AG09319 (cell line): Measurements from ENCODE around the gene ZNF771.

Experiments used
- DNase-seq: peaks from one replicate; pipeline ENCODE4 v3.0.0-alpha.2; 2010; ENCODE audit warnings: low read depth; ENCODE audit errors: extremely low read depth
- TF ChIP-seq, protein P1 (sequence below): IDR thresholded peaks from 2 replicates; pipeline ENCODE4 v1.5.1; 2011; ENCODE audit warnings: low read depth, mild to moderate bottlenecking, inconsistent platforms, low read length, moderate library complexity

Gene ZNF771

DNA sequence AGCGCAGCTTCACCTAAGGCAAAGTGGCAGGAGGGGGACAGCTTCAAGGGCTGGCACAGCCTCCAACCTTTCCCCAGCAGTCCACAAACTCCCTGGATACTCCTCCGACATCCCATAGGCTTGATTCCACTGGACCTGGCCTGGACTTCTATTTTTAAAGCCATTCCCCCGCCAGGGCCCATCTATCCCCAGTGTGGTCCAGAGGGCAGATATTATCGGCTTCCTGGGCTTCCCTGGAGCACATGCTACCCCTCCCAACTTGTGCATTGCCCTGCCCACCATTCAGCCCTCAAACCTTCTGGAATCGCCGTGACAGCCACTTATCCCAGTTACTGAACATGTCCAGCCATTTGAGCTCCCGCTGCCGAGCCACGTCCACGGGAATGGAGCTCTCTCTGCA, 42.2 kb upstream of the ZNF771 start:
- DNase-seq: no peak
- TF ChIP-seq, protein P1, sequence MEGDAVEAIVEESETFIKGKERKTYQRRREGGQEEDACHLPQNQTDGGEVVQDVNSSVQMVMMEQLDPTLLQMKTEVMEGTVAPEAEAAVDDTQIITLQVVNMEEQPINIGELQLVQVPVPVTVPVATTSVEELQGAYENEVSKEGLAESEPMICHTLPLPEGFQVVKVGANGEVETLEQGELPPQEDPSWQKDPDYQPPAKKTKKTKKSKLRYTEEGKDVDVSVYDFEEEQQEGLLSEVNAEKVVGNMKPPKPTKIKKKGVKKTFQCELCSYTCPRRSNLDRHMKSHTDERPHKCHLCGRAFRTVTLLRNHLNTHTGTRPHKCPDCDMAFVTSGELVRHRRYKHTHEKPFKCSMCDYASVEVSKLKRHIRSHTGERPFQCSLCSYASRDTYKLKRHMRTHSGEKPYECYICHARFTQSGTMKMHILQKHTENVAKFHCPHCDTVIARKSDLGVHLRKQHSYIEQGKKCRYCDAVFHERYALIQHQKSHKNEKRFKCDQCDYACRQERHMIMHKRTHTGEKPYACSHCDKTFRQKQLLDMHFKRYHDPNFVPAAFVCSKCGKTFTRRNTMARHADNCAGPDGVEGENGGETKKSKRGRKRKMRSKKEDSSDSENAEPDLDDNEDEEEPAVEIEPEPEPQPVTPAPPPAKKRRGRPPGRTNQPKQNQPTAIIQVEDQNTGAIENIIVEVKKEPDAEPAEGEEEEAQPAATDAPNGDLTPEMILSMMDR: no peak

DNA sequence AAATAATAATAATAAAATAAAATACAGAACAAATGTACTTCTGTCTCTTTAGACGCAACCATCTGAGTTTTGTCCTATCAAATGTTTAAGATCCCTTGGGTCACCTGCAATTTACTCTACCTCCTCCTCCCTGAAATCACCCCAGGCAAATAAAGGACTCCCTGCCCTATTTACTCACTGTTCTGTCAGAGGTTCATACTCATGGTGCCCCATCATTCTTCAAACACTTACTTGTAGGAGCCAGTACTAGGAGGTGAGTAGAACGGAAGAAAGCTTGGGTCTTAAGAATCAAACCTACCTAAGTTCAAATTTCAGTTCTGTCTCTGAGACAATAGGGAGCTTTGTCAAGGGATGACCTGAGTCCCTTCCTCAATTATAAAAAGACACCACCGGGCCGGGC, 40.9 kb upstream of the ZNF771 start:
- TF ChIP-seq, protein P1: no peak
- DNase-seq: no peak

DNA sequence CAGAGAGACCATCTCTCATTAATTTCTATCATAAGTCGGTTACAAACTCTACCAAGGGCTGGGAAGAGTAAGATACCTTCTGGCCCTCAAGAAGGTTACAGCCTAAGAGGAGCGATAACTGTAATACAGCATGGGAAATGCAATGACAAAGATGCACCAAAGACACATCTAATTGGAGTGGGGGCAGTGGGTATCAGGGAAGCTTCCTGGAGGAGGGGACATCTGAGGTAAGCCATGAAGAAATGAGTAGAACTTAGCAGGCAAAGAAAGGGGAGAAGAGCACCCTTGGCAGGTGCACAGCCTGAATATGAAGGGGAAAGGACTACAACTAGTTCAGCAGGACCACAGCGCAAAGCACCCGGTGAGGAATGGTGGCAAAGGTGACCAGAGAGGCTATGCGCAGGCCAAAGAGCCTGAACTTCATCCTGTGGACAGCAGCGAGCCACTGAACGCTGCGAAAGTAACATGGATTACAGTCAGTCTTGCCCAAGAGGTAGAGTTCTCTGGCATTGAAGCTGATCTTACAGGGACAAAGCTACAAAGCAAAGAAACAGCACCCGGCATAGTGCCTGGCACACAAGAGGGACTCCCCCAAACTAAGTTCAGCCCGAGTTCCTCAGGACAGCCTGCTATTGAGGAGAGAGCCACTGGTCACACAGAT, 39.9 kb upstream of the ZNF771 start:
- TF ChIP-seq, protein P1: no peak
- DNase-seq: no peak

DNA sequence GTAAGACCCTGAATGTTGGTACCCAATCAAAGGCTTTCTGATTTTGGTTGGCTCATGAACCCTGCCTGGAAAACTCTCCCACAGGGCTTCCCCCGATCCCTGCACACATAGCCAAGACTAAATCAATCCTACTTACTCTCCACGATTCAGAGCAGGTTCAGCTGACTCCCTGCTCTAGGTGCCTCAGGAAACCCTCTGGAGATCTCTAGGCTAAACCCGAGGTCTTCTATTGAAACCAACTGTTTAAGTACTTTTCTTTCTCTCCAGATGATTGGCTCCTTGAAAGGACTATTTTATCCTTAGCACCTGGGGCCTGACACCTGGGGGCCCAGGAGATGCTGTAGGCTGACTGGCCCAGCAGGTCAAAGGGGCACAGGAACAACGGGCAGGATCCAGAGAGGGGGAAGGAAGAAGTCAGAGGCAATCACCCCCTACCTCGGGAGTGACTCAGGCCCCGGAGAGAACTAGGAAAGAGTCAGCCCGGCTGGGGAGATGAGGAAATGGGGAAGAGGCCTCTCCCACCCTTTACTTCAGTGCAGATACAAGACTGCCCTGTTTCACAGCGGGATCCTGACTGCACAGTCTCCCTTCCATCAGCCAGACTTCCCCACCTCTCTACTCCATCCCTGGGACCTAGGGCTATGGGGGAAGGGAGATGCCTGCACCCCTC, 39.1 kb upstream of the ZNF771 start:
- TF ChIP-seq, protein P1: no peak
- no peak for DNase-seq

DNA sequence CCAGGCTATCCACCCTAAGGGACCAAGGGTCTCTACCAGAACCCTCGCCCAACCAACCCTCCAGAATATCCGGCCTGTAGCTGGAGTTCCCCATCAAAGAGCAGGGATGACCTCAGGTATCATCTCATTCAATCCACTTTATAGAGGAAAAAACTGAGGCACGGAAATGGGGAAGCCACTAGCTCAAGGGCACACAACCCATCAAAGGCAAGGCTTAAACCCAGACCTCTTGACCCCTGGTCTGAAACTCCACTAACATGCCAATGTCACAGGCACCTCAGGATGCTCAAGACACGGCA, 38.7 kb upstream of the ZNF771 start:
- TF ChIP-seq, protein P1: no peak
- no peak for DNase-seq

DNA sequence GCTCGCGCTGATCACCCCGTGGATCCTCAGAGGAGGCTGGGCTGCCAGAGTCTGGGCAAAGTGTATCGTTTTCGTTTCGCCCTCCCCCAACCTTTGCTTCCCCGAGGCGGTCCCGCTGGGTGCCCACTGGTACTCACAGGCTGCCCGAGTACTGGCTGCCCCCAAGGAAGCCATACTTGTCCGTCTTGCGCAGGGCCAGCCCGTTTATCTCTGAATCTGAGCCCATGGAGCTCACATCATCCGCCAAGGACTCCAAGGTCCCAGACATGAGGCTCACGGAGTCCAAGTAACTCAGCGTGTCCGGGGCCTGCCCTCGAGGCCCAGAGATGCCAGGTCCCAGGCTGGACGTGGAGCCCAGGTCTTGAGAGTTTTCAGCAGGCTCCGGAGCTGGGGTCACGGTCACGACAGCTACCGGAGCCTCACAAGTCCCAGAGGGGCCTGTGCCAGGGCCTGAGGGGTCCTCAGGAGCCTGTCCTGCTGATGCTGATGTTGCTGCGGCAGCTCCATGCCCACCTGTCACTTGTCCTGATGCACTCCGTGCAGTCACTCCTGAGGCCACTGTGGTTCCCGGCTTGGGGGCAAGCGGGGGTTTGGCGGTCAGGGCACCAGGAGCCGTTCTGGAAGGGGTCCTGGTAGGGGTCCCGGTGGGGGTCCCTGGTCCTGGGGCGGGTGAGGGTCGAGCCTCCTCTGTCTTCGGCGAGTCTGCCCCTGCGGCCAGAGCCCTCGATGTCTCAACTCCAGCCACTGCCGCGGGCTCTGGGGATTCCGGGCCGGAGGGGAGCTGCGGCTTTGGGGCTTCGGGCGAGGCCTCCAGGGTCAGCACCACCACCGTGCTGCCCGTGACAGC, 38.1 kb upstream of the ZNF771 start:
- no peak for DNase-seq
- TF ChIP-seq, protein P1: no peak

DNA sequence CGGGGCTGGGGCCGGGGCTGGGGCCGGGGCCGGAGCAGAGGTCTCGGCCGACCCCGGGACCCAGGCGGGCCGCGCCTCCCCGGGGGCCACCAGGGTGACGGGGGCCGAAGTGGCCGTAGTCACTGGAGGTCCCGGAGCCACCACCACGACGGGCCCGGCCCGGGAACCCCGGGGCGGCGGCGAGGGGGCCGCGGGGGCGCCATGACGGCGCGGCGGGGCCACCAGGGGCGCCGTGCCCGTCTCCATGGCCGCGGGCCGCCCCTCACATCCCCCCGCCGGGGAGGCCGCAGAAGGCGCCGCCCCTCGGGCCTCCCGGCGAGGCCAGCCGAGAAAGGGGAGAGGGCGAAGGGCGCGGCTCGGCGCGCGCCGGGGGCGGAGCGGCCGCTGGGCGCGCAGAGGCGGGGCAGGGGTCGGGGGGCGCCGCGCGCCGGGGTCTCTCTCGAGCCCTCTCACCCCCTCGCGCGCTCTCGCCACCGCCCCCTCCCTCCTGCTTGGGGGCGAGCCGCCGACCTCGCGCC, 37.4 kb upstream of the ZNF771 start:
- TF ChIP-seq, protein P1: no peak
- no peak for DNase-seq
